Limb (tissue), 2 donors: ENCODE data around the gene XPOT.

Source experiments
- DNase-seq, 2 donors: peaks; one replicate each; pipeline ENCODE4 v3.0.0-alpha.2; 2016; ENCODE audit errors: extremely low spot score in 2 of 2

The XPOT gene

GRCh38 chr12:64461634-64462414 is 57.6 kb downstream of the XPOT start:
- no peak for DNase-seq

- no peak for DNase-seq
These were observed 62.0 kb downstream of the XPOT start for GRCh38 chr12:64466178-64466577.

GRCh38 chr12:64468966-64469365 is 64.8 kb downstream of the XPOT start:
- DNase-seq, result no peak

- DNase-seq, result no peak
These were observed 65.4 kb downstream of the XPOT start for GRCh38 chr12:64469455-64470142.

- no peak for DNase-seq
These were observed 66.3 kb downstream of the XPOT start for GRCh38 chr12:64470495-64470894.

- no peak for DNase-seq
These were observed 69.0 kb downstream of the XPOT start for GRCh38 chr12:64473176-64473575.

GRCh38 chr12:64475518-64475917 is 71.3 kb downstream of the XPOT start:
- no peak for DNase-seq

GRCh38 chr12:64476844-64477243 is 72.7 kb downstream of the XPOT start:
- DNase-seq, result no peak

- no peak for DNase-seq
These were observed 74.5 kb downstream of the XPOT start for GRCh38 chr12:64478661-64479060.

- no peak for DNase-seq
These were observed 76.0 kb downstream of the XPOT start for GRCh38 chr12:64480148-64480547.

GRCh38 chr12:64486657-64487056 is 82.5 kb downstream of the XPOT start:
- no peak for DNase-seq

- no peak for DNase-seq
These were observed 87.5 kb downstream of the XPOT start for GRCh38 chr12:64491718-64492117.

GRCh38 chr12:64493513-64493912 is 89.3 kb downstream of the XPOT start:
- no peak for DNase-seq

GRCh38 chr12:64494998-64495729 is 91.0 kb downstream of the XPOT start:
- DNase-seq, result no peak

- no peak for DNase-seq
These were observed 92.7 kb downstream of the XPOT start for GRCh38 chr12:64496839-64497400.

GRCh38 chr12:64497484-64497883 is 93.3 kb downstream of the XPOT start:
- DNase-seq, result no peak

- DNase-seq, result no peak
These were observed 93.7 kb downstream of the XPOT start for GRCh38 chr12:64497903-64498302.

GRCh38 chr12:64500394-64500793 is 96.2 kb downstream of the XPOT start:
- no peak for DNase-seq
